Adrenal gland (tissue), 5 donors: ENCODE results near the gene IL4R.

ENCODE experiments used
- POLR2A ChIP-seq, 2 donors: fragments of 450-650 bp; IDR thresholded peaks; one replicate each; pipeline ENCODE4 v1.6.1; 2017; ENCODE audit warnings: antibody characterized with exemption in 2 of 2, mild to moderate bottlenecking in 2 of 2, moderate library complexity in 1 of 2
- TF ChIP-seq, protein P1 (sequence below), 6 experiments: fragments of 450-650 bp in 4 of 6; fragments of 200-600 bp in 2 of 6; sonication (generic) in 1 of 6; IDR thresholded peaks; 1 replicate in 5 of 6; 2 replicates in 1 of 6; pipeline versions ENCODE4 v1.5.1 to v1.8.0; 2016 to 2021; ENCODE audit warnings: antibody characterized with exemption in 6 of 6, mild to moderate bottlenecking in 2 of 6, moderate library complexity in 1 of 6
- donor health status: DM: no; HTN: no; CAD: no.

DNA sequence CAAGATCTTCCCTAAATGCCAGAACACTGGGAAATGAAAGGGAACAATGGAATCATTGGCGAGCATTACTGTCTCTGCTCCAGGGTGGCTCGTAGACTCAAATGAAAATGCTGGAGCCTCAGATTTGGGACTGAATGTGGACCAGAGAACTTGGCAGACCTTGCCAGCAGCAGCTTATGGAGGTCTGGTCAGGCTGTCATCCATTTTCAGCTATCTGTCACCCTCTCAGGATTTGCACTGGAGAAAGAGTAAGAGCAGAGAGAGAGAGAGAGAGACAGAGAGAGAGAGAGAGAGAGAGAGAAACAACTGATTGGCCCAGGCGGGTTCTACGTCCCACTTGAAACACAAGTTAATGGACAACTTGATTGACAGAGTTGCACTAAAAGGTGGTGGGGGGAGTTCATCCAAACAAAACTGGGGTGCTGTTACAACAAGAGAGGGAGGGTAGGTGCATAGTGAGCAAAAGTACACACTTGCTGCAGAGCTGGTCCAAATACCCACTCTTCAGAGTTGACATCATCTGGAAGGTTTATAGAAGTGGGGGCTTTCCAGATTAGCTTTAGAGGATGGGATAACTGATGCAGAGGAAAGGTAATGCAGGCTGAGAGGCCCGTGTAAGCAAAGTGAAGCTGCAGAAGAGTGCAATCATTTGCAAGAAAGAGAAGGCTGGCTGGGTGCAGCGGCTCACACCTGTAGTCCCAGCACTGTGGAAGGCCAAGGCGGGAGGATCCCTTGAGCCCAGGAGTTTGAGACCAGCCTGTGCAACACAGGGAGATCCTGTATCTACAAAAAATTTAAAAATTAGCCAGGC lies 28.7 kb upstream of the IL4R start:
- TF ChIP-seq, protein P1, sequence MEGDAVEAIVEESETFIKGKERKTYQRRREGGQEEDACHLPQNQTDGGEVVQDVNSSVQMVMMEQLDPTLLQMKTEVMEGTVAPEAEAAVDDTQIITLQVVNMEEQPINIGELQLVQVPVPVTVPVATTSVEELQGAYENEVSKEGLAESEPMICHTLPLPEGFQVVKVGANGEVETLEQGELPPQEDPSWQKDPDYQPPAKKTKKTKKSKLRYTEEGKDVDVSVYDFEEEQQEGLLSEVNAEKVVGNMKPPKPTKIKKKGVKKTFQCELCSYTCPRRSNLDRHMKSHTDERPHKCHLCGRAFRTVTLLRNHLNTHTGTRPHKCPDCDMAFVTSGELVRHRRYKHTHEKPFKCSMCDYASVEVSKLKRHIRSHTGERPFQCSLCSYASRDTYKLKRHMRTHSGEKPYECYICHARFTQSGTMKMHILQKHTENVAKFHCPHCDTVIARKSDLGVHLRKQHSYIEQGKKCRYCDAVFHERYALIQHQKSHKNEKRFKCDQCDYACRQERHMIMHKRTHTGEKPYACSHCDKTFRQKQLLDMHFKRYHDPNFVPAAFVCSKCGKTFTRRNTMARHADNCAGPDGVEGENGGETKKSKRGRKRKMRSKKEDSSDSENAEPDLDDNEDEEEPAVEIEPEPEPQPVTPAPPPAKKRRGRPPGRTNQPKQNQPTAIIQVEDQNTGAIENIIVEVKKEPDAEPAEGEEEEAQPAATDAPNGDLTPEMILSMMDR (IDR thresholded peaks at IDR 0.05) = no peak
- no peak for TF ChIP-seq POLR2A (IDR thresholded peaks at IDR 0.05)
